PC-9 (cell line): Measurements from ENCODE around the gene SGSH. TPM values are rescaled to one million over a fixed set of nuclear protein-coding genes. Genes with fewer than 3 reads are reported as not detected.

Experiments used
- Bru-seq: library from RNA; stranded (reverse); fragments of 400-500 nt; gene quantifications from one replicate; lab custom pipeline; 2021; lab: Mats Ljungman, UMichigan
- BruChase-seq, 2 experiments: library from RNA; stranded (reverse); fragments of 400-500 nt; gene quantifications; one replicate each; lab custom pipeline; 2021; lab: Mats Ljungman, UMichigan
- BruUV-seq: library from RNA; stranded (reverse); fragments of 400-500 nt; replicated peaks from 2 replicates; lab custom pipeline; 2021; lab: Mats Ljungman, UMichigan
- CTCF ChIA-PET: fragments of 300-600 bp; sonication (Branson Sonifier 250); formaldehyde crosslinking; loops from one replicate; lab custom pipeline; 2022; ENCODE audit warnings: antibody characterized with exemption; lab: Charles Lee
- POLR2A ChIA-PET: fragments of 300-600 bp; sonication (Branson Sonifier 250); formaldehyde crosslinking; loops from one replicate; lab custom pipeline; 2022; ENCODE audit warnings: antibody characterized with exemption; ENCODE audit not compliant: unreplicated experiment; lab: Charles Lee
- DNase-seq, 2 experiments: peaks; one replicate each; pipeline versions ENCODE4 v3.0.0 to v3.0.0-alpha.2; 2015 to 2022; ENCODE audit warnings: mixed read lengths in 1 of 2
- H2AFZ ChIP-seq: fragments of 200-600 bp; sonication (generic); 2 replicates; pipeline ENCODE4 v1.8.1; 2017; ENCODE audit warnings: antibody characterized with exemption
- H3F3A ChIP-seq: fragments of 200-600 bp; sonication (generic); 2 replicates; pipeline ENCODE4 v1.8.1; 2017; ENCODE audit warnings: antibody characterized with exemption, mild to moderate bottlenecking, low read depth; ENCODE audit not compliant: insufficient read depth
- H3K27ac ChIP-seq: fragments of 200-600 bp; sonication (generic); 2 replicates; pipeline ENCODE4 v1.6.1; 2016; ENCODE audit warnings: mixed run types
- H3K27me3 ChIP-seq: fragments of 200-600 bp; sonication (generic); 2 replicates; pipeline ENCODE4 v1.6.1; 2016; ENCODE audit warnings: low read depth, mixed run types; ENCODE audit not compliant: insufficient read depth
- H3K36me3 ChIP-seq: fragments of 200-600 bp; sonication (generic); 2 replicates; pipeline ENCODE4 v1.6.1; 2016; ENCODE audit warnings: low read depth, mixed run types
- H3K4me1 ChIP-seq: fragments of 200-600 bp; sonication (generic); replicated peaks from 2 replicates; pipeline ENCODE4 v1.6.1; 2016; ENCODE audit warnings: mixed run types; ENCODE audit not compliant: insufficient read depth
- H3K4me2 ChIP-seq: fragments of 200-600 bp; sonication (generic); 2 replicates; pipeline ENCODE4 v1.6.1; 2017; ENCODE audit warnings: mixed run types
- H3K4me3 ChIP-seq: fragments of 200-600 bp; sonication (generic); 2 replicates; pipeline ENCODE4 v1.6.1; 2016; ENCODE audit warnings: mixed run types
- H3K79me2 ChIP-seq: fragments of 200-600 bp; sonication (generic); 2 replicates; pipeline ENCODE4 v1.6.1; 2017; ENCODE audit warnings: low read depth, mixed run types
- H3K9me2 ChIP-seq: fragments of 200-600 bp; sonication (generic); 2 replicates; pipeline ENCODE4 v1.8.1; 2017; ENCODE audit warnings: mild to moderate bottlenecking; ENCODE audit not compliant: insufficient read depth
- H3K9me3 ChIP-seq: fragments of 200-600 bp; sonication (generic); 2 replicates; pipeline ENCODE4 v1.8.1; 2016; ENCODE audit warnings: low read depth; ENCODE audit not compliant: insufficient read depth
- H4K20me1 ChIP-seq: fragments of 200-600 bp; sonication (generic); 2 replicates; pipeline ENCODE4 v1.8.1; 2017; ENCODE audit not compliant: insufficient read depth
- EZH2 ChIP-seq: fragments of 200-600 bp; sonication (generic); IDR thresholded peaks from 2 replicates; pipeline ENCODE4 v1.8.0; 2017; ENCODE audit warnings: antibody characterized with exemption, low read depth
- intact Hi-C: fragments of 100-400 bp; cut with micrococcal nuclease; formaldehyde crosslinking; loops from one replicate; pipeline ENCODE4 v1.10.0; 2022; ENCODE audit not compliant: unreplicated experiment
- long read RNA-seq: library from polyadenylated mRNA; stranded (forward); transcript quantifications from one replicate; pipeline ENCODE4 v2.0.0, GENCODE V29; 2022
- total RNA-seq: library from RNA; stranded (reverse); gene quantifications from 2 replicates; pipeline ENCODE4 v1.2.3, GENCODE V29; 2021
- TF ChIP-seq, protein P1 (sequence below): fragments of 200-600 bp; sonication (generic); conservative IDR thresholded peaks from 2 replicates; pipeline ENCODE4 v1.6.1; 2017; ENCODE audit warnings: mixed run types, antibody characterized with exemption, mild to moderate bottlenecking, moderate library complexity

SGSH gene
- total RNA-seq (28.4 and 45.4 TPM in 2 replicates), Bru-seq, nascent RNA (percentile 48 among the genes with signal in this experiment), BruChase-seq, experiment 1, labeled RNA remaining after a 2-hour chase (percentile 60 among the genes with signal in this experiment), BruChase-seq, experiment 2, labeled RNA remaining after a 6-hour chase (percentile 64 among the genes with signal in this experiment)
- long read RNA-seq, transcript SGSH-201 (8 exons, 2,784 nt), result major isoform, 11 of 21 reads
- long read RNA-seq, partial matches to known transcripts, result 2 of 21 reads
- long read RNA-seq, other reads (novel, unspliced or antisense), result 8 of 21 reads

GRCh38 chr17:80220054-80220735, at the start of gene SGSH, which contains the start of gene SLC26A11:
Gene SGSH, minus strand, starts transcription at chr17:80220333. Its CDS starts 20 bp downstream, at chr17:80220313.
Gene SLC26A11, plus strand, starts transcription at chr17:80220427. Its CDS starts 1,134 bp downstream, at chr17:80221561.
- Histone ChIP-seq H3F3A (no peaks in the 10 kb centered on the region), H2AFZ (peak within 1 kb of the TSS; percentile 80), H3K9me2 (no peaks in the 10 kb centered on the region), H3K9me3 (no peaks in the 10 kb centered on the region), H3K4me3 (peak within 1 kb of the TSS; percentile 71), H3K27me3 (no peaks in the 10 kb centered on the region), H4K20me1 (no peaks in the 10 kb centered on the region; the same call in 1 of the 2 replicates), H3K36me3 (no peaks in the 10 kb centered on the region), H3K4me2 (peak within 1 kb of the TSS; percentile 96), H3K4me1 (peaks cover 6% of the 10 kb centered on the region; the same call in 1 of the 2 replicates), H3K27ac (no peak within 1 kb of the TSS), H3K79me2 (no peaks in the 10 kb centered on the region)
- no peak for TF ChIP-seq EZH2
- TF ChIP-seq, protein P1, sequence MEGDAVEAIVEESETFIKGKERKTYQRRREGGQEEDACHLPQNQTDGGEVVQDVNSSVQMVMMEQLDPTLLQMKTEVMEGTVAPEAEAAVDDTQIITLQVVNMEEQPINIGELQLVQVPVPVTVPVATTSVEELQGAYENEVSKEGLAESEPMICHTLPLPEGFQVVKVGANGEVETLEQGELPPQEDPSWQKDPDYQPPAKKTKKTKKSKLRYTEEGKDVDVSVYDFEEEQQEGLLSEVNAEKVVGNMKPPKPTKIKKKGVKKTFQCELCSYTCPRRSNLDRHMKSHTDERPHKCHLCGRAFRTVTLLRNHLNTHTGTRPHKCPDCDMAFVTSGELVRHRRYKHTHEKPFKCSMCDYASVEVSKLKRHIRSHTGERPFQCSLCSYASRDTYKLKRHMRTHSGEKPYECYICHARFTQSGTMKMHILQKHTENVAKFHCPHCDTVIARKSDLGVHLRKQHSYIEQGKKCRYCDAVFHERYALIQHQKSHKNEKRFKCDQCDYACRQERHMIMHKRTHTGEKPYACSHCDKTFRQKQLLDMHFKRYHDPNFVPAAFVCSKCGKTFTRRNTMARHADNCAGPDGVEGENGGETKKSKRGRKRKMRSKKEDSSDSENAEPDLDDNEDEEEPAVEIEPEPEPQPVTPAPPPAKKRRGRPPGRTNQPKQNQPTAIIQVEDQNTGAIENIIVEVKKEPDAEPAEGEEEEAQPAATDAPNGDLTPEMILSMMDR, result no peak
- BruUV-seq, result no TSS peak
- ChIA-PET CTCF (no interaction called here), POLR2A (interaction anchor here (0.5 to 0.6 kb wide), 2 partner anchors 9 to 136 kb away, joined by 3 to 4 read pairs; no protein-coding TSS in a partner anchor)
- intact Hi-C loops, result loop anchor here (1.0 kb wide), 1 partner anchor 34 kb away; no protein-coding TSS in a partner anchor
- DNase-seq, result peak; percentile 35 to 66

DNA sequence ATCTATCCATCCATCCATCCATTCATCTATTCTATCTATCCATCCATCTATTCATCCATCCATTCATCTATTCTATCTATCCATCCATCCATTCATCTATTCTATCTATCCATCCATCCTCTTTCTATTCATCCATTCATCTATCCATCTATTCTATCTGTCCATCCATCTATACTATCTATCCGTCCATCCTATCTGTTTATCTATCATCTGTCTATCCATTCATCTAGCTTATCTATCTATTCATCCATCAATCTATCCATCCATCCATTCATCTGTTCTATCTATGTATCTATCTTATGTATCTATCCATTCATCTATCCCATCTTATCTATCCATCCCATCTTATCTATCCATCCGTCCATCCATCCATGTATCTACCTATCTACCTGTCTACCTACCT, 49.3 kb upstream of the SGSH start:
- Histone ChIP-seq H3K4me1 (no peaks in the 10 kb centered on the region), H3K9me3 (no peaks in the 10 kb centered on the region), H4K20me1 (no peaks in the 10 kb centered on the region), H3K27me3 (no peaks in the 10 kb centered on the region), H3K79me2 (no peaks in the 10 kb centered on the region), H3K27ac (no peak overlapping the region), H3F3A (no peaks in the 10 kb centered on the region), H3K9me2 (no peaks in the 10 kb centered on the region), H3K36me3 (no peaks in the 10 kb centered on the region), H2AFZ (no peak overlapping the region), H3K4me2 (no peak overlapping the region), H3K4me3 (no peak overlapping the region)
- CTCF ChIA-PET, result interaction anchor here (0.6 kb wide), 1 partner anchor 499 kb away, joined by 7 read pairs; no protein-coding TSS in a partner anchor
- DNase-seq, result no peak
- no TSS peak for BruUV-seq
- POLR2A ChIA-PET, result interaction anchor here (0.6 kb wide), 1 partner anchor 19 kb away, joined by 4 read pairs; no protein-coding TSS in a partner anchor
- intact Hi-C loops, result no loop called here
- TF ChIP-seq, protein P1, result no peak
- no peak for TF ChIP-seq EZH2

GRCh38 chr17:80268427-80268826, 48.3 kb upstream of the SGSH start:
- Histone ChIP-seq H4K20me1 (no peaks in the 10 kb centered on the region), H3K9me3 (no peaks in the 10 kb centered on the region), H3K27me3 (no peaks in the 10 kb centered on the region), H3K79me2 (no peaks in the 10 kb centered on the region), H3K4me1 (no peaks in the 10 kb centered on the region), H3K36me3 (no peaks in the 10 kb centered on the region), H3F3A (no peaks in the 10 kb centered on the region), H3K4me2 (no peak overlapping the region), H3K4me3 (no peak overlapping the region), H3K9me2 (no peaks in the 10 kb centered on the region), H3K27ac (no peak overlapping the region), H2AFZ (no peak overlapping the region)
- intact Hi-C loops, result no loop called here
- BruUV-seq, result no TSS peak
- TF ChIP-seq, protein P1, result no peak
- TF ChIP-seq EZH2, result no peak
- no peak for DNase-seq
- ChIA-PET CTCF (no interaction called here), POLR2A (no interaction called here)
